SU-DHL-6 (cell line): ENCODE results near the gene VPS13D.

Source experiments
- EZH2phosphoT487 ChIP-seq: fragments of 200-600 bp; sonication (generic), shearing (Covaris generic); conservative IDR thresholded peaks from 2 replicates; pipeline ENCODE4 v1.6.1; 2018; ENCODE audit warnings: mild to moderate bottlenecking, antibody characterized with exemption, low read length, moderate library complexity, mixed read lengths
- TF ChIP-seq, protein P1 (sequence below): fragments of 200-600 bp; sonication (generic); IDR thresholded peaks from one replicate; pipeline ENCODE4 v1.5.1; 2017; ENCODE audit warnings: antibody characterized with exemption, mild to moderate bottlenecking, low read length, moderate library complexity; ENCODE audit not compliant: insufficient read depth, poor library complexity, severe bottlenecking

DNA sequence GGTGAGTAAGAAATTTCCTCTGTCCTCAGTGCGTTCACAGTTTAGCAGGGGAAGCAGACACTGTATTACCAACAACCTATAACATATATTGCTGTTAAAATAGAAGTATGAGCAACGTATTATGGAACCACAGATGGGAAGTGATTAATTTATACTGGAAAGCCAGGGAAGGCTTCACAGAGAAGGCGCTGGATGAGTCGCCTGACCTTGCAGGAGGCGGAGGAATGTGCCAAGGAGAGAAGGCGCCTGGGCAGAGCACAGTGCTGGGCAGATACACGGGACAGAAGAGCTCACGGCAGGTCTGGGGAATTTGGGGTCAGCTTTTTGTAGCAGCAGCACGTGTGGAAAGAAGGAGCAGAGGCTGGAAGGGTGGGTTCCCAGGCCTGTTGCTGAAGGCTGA lies 271.8 kb downstream of the VPS13D start:
- TF ChIP-seq, protein P1, sequence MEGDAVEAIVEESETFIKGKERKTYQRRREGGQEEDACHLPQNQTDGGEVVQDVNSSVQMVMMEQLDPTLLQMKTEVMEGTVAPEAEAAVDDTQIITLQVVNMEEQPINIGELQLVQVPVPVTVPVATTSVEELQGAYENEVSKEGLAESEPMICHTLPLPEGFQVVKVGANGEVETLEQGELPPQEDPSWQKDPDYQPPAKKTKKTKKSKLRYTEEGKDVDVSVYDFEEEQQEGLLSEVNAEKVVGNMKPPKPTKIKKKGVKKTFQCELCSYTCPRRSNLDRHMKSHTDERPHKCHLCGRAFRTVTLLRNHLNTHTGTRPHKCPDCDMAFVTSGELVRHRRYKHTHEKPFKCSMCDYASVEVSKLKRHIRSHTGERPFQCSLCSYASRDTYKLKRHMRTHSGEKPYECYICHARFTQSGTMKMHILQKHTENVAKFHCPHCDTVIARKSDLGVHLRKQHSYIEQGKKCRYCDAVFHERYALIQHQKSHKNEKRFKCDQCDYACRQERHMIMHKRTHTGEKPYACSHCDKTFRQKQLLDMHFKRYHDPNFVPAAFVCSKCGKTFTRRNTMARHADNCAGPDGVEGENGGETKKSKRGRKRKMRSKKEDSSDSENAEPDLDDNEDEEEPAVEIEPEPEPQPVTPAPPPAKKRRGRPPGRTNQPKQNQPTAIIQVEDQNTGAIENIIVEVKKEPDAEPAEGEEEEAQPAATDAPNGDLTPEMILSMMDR = no peak
- no peak for TF ChIP-seq EZH2phosphoT487
